GM10248 (cell line): Measurements from ENCODE around the gene CHIC2.

Experiments
- CTCF ChIA-PET: fragments of 300-600 bp; sonication (Branson Sonifier 250); formaldehyde crosslinking; extraction: SDS; loops from one replicate; lab custom pipeline; 2021; ENCODE audit warnings: antibody characterized with exemption; lab: Yijun Ruan, JAX
- POLR2A ChIA-PET: fragments of 350-650 bp; sonication (Branson Sonifier 250); formaldehyde crosslinking; extraction: SDS; loops from one replicate; lab custom pipeline; 2020; ENCODE audit warnings: antibody characterized with exemption; lab: Yijun Ruan, JAX
- DNase-seq: peaks from one replicate; pipeline ENCODE4 v3.0.0; 2012; ENCODE audit errors: extremely low spot score
- CTCF ChIP-seq: IDR thresholded peaks from 2 replicates; pipeline ENCODE4 v1.5.1; 2012; ENCODE audit warnings: mild to moderate bottlenecking, low read depth; ENCODE audit errors: extremely low read depth, missing control alignments, control extremely low read depth

CHIC2 gene

DNA sequence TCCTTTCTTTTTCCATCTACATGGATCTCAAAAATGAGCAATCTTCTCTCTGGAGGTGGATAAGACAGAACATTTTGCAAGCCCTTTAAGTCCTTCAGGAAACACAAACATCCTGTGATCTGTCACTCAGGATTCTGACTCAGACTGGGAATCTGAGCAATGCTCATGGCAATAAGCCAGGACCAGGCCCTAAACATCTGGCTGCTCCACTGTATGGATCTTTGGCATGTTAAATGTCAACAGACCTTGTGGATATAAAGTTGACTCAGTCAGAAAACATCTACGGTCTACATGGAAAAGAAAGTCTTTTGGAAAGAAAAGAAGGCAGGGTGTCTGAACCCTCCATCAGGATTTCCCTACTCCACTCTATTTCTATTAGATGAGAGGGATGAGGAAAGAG lies 17.8 kb upstream of the CHIC2 start:
- CTCF ChIA-PET: no interaction called here
- DNase-seq: no peak
- no peak for TF ChIP-seq CTCF
- POLR2A ChIA-PET: no interaction called here

- no peak for DNase-seq
- ChIA-PET POLR2A (no interaction called here), CTCF (no interaction called here)
- TF ChIP-seq CTCF: no peak
Observed at GRCh38 chr4:54077812-54078211, 13.4 kb upstream of the CHIC2 start.

DNA sequence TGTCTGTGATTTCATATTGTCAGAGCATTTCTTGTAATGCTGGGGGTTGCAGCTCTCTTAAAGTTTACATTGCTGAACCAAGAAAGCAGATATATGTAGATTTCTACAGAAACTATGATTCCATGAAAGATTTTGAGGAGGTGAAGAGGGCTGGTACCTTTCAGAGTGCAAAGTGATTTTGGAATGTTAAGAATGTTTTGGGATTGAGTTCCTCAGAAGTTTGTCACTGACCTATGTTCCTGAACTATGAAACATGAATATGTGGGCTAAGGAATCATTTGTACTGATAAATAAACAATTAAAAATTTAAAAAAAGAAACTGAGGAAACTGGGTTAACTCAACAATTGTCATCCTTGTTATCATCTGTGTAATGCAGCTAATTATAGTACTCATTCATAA lies 12.3 kb upstream of the CHIC2 start:
- TF ChIP-seq CTCF: no peak
- ChIA-PET CTCF (no interaction called here), POLR2A (no interaction called here)
- no peak for DNase-seq

GRCh38 chr4:54074381-54074780 lies 10.0 kb upstream of the CHIC2 start:
- CTCF ChIA-PET: interaction anchor here (1.6 kb wide), 1 partner anchor 11 kb away, joined by 3 read pairs; no protein-coding TSS in a partner anchor
- POLR2A ChIA-PET: no interaction called here
- DNase-seq: no peak
- no peak for TF ChIP-seq CTCF

DNA sequence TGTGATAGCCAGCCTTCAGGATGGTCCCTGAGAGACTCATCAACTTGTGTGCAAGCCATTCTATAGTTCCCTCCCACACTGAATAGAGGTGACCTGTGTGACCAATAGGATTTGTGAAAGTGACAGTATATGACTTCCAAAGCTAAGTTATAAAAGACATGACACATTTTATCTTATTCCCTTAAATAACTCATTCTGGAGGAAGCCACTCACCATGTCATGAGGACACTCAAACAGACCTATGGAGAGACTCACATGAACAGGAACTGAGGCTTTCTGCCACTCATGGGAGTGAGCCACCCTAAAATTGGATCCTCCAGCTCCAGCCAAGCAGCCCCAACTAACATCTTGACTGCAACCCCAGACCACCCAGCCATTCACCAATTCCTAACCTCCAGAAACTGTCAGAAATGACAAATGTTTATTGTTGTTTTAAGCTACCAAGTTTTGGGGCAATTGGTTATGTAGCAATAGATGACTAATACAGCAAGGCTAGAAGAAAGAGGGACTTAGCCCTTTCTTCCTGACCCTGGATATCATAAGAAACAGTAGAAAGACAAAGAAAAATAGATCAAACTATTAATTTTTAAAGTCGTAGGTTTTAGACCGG lies 9.0 kb upstream of the CHIC2 start:
- no peak for DNase-seq
- no peak for TF ChIP-seq CTCF
- ChIA-PET POLR2A (no interaction called here), CTCF (interaction anchor here (1.1 to 1.2 kb wide), 2 partner anchors 12 to 14 kb away, joined by 3 to 4 read pairs; no protein-coding TSS in a partner anchor)

DNA sequence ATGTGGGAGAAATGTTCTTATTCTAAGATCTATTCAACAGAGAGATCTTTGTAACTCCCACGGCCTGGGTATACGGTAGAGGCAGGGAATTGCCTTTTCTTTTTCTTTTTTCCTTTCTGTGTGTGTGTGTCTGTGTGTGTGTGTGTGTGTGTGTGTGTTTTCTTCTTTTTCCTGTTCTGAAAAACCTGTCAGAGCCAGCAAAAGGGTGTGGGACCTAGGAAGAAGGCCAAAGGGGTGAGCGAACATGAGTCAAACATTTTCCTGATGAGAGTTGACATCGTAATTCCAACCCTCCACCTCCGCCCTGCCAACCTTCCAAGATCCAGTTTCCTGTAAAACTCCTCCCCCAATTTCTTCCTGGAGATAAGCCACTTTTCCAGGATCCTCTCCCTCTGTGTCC lies 2.8 kb upstream of the CHIC2 start:
- CTCF ChIA-PET: interaction anchor here (3.2 kb wide), 1 partner anchor 9 kb away, joined by 11 read pairs; no protein-coding TSS in a partner anchor
- no peak for DNase-seq
- POLR2A ChIA-PET: no interaction called here
- TF ChIP-seq CTCF: no peak
